Ovary (tissue), 9 donors: ENCODE data around the gene HOXA5. TPM values are rescaled to one million over a fixed set of nuclear protein-coding genes. Genes with fewer than 3 reads are reported as not detected.

Source experiments
- DNase-seq, 5 donors: peaks; one replicate each; pipeline ENCODE4 v3.0.0-alpha.2; 2019 to 2020
- H3K27ac ChIP-seq, 2 donors: fragments of 200-600 bp; one replicate each; pipeline versions ENCODE4 v1.5.1 to v1.8.0; 2019 to 2022
- H3K27me3 ChIP-seq: fragments of 200-600 bp; one replicate; pipeline ENCODE4 v1.8.0; 2022
- H3K36me3 ChIP-seq: fragments of 200-600 bp; sonication (generic); one replicate; pipeline ENCODE4 v1.5.1; 2019
- H3K4me1 ChIP-seq: one replicate; pipeline ENCODE4 v1.8.1; 2013; ENCODE audit warnings: mild to moderate bottlenecking, moderate library complexity; ENCODE audit not compliant: insufficient read depth
- H3K4me3 ChIP-seq: fragments of 200-600 bp; sonication (generic); one replicate; pipeline ENCODE4 v1.5.1; 2017
- H3K9me3 ChIP-seq, 2 donors: fragments of 200-600 bp in 1 of 2; sonication (generic) in 1 of 2; one replicate each; pipeline versions ENCODE4 v1.5.1 to v1.8.1; 2013 to 2019; ENCODE audit warnings: mild to moderate bottlenecking in 1 of 2, moderate library complexity in 1 of 2
- CTCF ChIP-seq, 3 donors: fragments of 450-650 bp in 2 of 3; fragments of 200-600 bp in 1 of 3; IDR thresholded peaks; one replicate each; pipeline versions ENCODE4 v1.5.1 to v1.8.0; 2016 to 2022; ENCODE audit warnings: antibody characterized with exemption in 3 of 3, mild to moderate bottlenecking in 1 of 3
- EP300 ChIP-seq: sonication (generic); formaldehyde crosslinking; IDR thresholded peaks from one replicate; pipeline ENCODE4 v1.6.1; 2017; ENCODE audit warnings: antibody characterized with exemption
- POLR2A ChIP-seq: fragments of 450-650 bp; IDR thresholded peaks from one replicate; pipeline ENCODE4 v1.6.1; 2017; ENCODE audit warnings: antibody characterized with exemption, mild to moderate bottlenecking, moderate library complexity
- WGBS, 3 donors: extraction: QIAGEN DNeasy Blood & Tissue Kit in 1 of 3; methylation state at CpG; one replicate each; pipeline versions ENCODE4 v1.1.5 to v1.1.7; 2013 to 2017; 5-methylcytosine and 5-hydroxymethylcytosine counted together
- intact Hi-C, 4 donors: fragments of 100-400 bp; cut with DNase I; formaldehyde crosslinking; loops; one replicate each; pipeline versions ENCODE4 v1.11.0 to v1.15.1; 2022 to 2023
- polyA plus RNA-seq, 2 donors: library from polyadenylated mRNA; stranded (reverse); fragments of 200-250 nt in 1 of 2; fragments of 350-450 nt in 1 of 2; fragmentation: Illumina TruSeq in 1 of 2; extraction: RNeasy Lipid Tissue Mini Kit (QIAGEN cat#74804) in 1 of 2; gene quantifications; one replicate each; pipeline ENCODE4 v1.2.3, GENCODE V29; 2013 to 2014
- total RNA-seq, 7 donors: library from RNA; depleted of rRNA in 2 of 7; stranded (reverse); fragments of >200 nt in 2 of 7; fragmentation: NEBNext Ultra II Directional in 3 of 7; extraction: Animal tissue kit (Norgen Biotek cat#: 25700) in 3 of 7; gene quantifications; one replicate each; pipeline versions ENCODE4 v1.1.0 to v1.2.4, GENCODE V29; 2016 to 2023
- donor health status: DM: no; HTN: no; CAD: no; lungs with moderate emphysema.
- donor health status: DM: no; HTN: no; CAD: no.
- donor health status: Bipolar disorder and iron deficiency.
- donor health status: DM: yes; HTN: yes; CAD: no.
- donor health status: DM: no; HTN: no; CAD: no.
- donor health status: DM: yes; HTN: yes; CAD: no.

Gene HOXA5
- total and polyA plus RNA-seq, 9 donors, result 0.40 to 29.6 (median 1.8) TPM

DNA sequence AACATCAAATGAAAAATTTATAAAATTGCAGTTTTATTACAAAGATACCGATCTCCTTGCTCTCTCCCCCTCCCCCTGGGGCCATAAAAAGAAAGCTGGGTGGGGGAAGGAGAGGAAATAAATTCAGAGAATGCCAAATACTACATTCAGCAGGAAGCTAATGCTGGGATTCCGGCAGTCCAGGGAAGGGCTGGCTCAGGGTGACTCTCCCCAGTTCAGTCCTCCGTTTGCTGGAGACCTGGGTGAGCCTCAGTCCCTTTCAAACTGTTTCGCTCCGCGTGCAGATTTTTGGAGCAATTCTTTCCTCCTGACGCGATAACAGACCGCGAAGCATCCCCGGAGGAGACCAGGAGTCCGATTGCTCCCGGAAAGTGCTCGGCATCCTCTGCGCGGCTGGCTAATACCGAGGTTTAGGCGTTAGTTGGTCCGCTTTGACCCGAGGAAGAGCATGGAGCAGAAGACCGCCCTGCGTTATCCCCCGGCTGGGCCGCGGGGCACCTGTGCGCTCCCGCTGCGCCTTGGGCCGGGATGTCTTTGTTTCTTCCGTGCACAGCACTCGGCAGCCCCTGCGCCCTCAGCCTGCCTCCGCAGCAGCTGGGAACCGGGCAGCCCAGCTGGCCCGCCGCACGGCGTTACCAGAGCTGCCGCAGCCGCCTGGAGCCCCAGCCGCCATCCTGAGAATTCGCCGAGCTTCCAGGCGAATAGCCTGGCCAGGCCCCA, 37.1 kb downstream of the HOXA5 start:
- Histone ChIP-seq H3K4me1 (no peaks in the 10 kb centered on the region), H3K4me3 (peak overlapping the region; percentile 26), H3K36me3 (no peaks in the 10 kb centered on the region), H3K27me3 (peaks cover 3% of the 10 kb centered on the region), H3K9me3 (no peaks in the 10 kb centered on the region), H3K27ac (peak overlapping the region in 1 of 2 donors; percentile 38)
- 21 to 35% (median 26%) methylated on average over 43 to 44 of the region's 44 CpGs for WGBS, 3 donors
- TF ChIP-seq POLR2A (no peak), CTCF (IDR thresholded peaks at IDR 0.05) (no peak), EP300 (no peak)
- DNase-seq, result peak in 1 of 5 donors; percentile 49
- intact Hi-C loops, result no loop called here

DNA sequence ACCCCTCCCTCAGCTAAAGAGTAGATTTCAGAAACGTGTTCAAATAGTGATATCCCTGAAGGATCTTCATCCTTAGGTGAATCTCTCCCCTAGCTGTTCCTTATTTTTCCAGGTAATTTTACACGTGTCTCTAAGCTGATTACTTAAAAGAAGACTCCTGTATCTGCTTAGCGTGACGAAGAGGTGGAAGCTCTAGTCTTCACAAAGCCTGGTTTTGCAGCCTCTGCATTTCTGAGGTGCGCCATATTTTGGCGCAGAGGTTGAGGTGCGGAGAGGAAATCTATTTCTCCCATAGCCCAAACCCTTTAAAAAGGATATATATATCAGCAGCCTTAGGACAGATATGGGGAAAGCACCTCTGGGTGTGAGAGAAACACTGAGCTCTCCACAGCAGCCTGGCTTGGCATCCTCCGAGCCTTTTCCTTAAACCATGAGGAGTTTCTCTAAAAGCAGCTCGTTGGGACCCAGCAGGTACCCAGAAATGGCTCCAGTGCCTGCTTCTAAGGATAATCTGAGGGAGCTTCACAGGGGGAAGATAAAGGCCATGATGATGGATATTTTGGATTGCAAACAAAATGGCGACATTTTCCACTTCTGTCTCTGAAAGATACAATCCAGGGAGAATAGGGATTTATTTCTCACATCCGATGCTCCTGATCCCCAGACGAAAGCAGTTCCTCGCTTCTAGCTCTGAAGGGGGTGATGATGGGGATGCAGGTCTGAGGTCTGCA, 38.0 kb downstream of the HOXA5 start:
- intact Hi-C loops, result no loop called here
- Histone ChIP-seq H3K9me3 (no peaks in the 10 kb centered on the region), H3K27ac (peak overlapping the region in 1 of 2 donors; percentile 38), H3K4me3 (no peak overlapping the region), H3K27me3 (peaks cover 2% of the 10 kb centered on the region), H3K36me3 (no peaks in the 10 kb centered on the region), H3K4me1 (no peaks in the 10 kb centered on the region)
- 62 to 76% (median 64%) methylated on average over 13 of the region's 13 CpGs for WGBS, 3 donors
- no peak for DNase-seq
- TF ChIP-seq EP300, result no peak
- no peak for TF ChIP-seq CTCF (IDR thresholded peaks at IDR 0.05)
- TF ChIP-seq POLR2A, result no peak

DNA sequence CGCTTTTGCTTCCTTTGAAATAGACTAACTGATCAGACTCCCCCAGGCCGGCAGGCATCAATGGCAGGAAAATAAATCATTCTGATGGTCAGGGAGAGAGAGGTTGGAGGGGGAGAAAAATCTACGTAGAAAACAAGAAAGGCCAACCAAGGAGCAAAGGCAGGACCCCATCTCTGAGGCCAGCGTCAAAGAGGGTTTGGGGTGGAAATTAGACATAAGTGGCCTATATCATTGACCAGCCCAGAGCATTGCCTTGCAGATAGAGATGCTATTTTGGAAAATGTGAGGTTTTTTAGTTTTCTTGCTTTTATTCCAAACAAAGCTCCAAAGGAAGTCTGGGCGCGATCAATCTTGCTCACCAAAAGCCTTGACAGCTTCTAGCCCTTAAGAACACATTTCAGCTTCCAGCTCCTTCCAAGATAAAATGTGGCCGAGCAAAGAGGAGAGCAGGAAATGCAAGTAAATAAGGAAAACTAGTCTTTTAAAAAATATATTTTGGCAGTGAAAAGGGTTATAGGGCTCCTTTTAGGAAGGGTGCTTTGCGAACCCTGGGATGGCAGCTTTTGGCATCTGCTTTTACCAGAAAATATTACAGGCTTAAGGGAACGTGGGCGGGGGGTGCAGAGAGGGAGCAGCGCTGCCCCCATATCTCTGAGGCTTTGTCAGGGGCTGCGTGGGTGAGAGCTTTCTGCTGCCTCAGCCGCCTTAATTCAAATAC, 39.0 kb downstream of the HOXA5 start:
- H3K36me3 ChIP-seq, result no peaks in the 10 kb centered on the region
- intact Hi-C loops, result no loop called here
- DNase-seq, result peak in 1 of 5 donors; percentile 39
- peak overlapping the region in 1 of 2 donors; percentile 25 for H3K27ac ChIP-seq
- no peak overlapping the region for H3K4me3 ChIP-seq
- H3K27me3 ChIP-seq, result no peaks in the 10 kb centered on the region
- 15 to 29% (median 19%) methylated on average over 13 of the region's 13 CpGs for WGBS, 3 donors
- TF ChIP-seq CTCF (IDR thresholded peaks at IDR 0.05), result no peak
- no peak for TF ChIP-seq POLR2A
- TF ChIP-seq EP300, result no peak
- H3K9me3 ChIP-seq, result no peaks in the 10 kb centered on the region
- no peaks in the 10 kb centered on the region for H3K4me1 ChIP-seq

GRCh38 chr7:27103489-27104226, 39.8 kb downstream of the HOXA5 start:
- H3K4me1 ChIP-seq, result no peaks in the 10 kb centered on the region

More at GRCh38 chr7:27103489-27104226, 39.8 kb downstream of the HOXA5 start:
- intact Hi-C loops, result no loop called here
- WGBS, 3 donors, result 14 to 33% (median 15%) methylated on average over 35 of the region's 35 CpGs
- H3K9me3 ChIP-seq, result no peaks in the 10 kb centered on the region
- no peak overlapping the region for H3K4me3 ChIP-seq
- peak in 1 of 5 donors; percentile 53 for DNase-seq
- H3K36me3 ChIP-seq, result no peaks in the 10 kb centered on the region
- H3K27me3 ChIP-seq, result no peaks in the 10 kb centered on the region
- TF ChIP-seq POLR2A (no peak), CTCF (IDR thresholded peaks at IDR 0.05) (no peak), EP300 (no peak)
- H3K27ac ChIP-seq, result peak overlapping the region in 1 of 2 donors; percentile 19
